Activated CD4-positive, alpha-beta T cell treated with anti-CD3 and anti-CD28 coated beads, Interleukin-2, amount 10 ng/mL, durations not matched to agents 7 days and 5 days (primary cell): ENCODE results near the gene TDRD10. TPM values are rescaled to one million over a fixed set of nuclear protein-coding genes. Genes with fewer than 3 reads are reported as not detected.

ENCODE experiments used
- CTCF ChIA-PET: fragments of 350-600 bp; sonication (Branson Sonifier 250); formaldehyde crosslinking; loops from one replicate; lab custom pipeline; 2021; ENCODE audit warnings: antibody characterized with exemption; lab: Charles Lee
- POLR2A ChIA-PET: fragments of 350-600 bp; sonication (Branson Sonifier 250); formaldehyde crosslinking; loops from one replicate; lab custom pipeline; 2021; ENCODE audit warnings: antibody characterized with exemption; lab: Charles Lee
- DNase-seq: peaks from one replicate; pipeline ENCODE4 v3.0.0-alpha.2; 2020
- H3K27ac Mint-ChIP-seq: one replicate; pipeline ENCODE4 v1.8.0; 2021; ENCODE audit warnings: mild to moderate bottlenecking, moderate library complexity, mixed read lengths
- H3K27me3 Mint-ChIP-seq: one replicate; pipeline ENCODE4 v1.8.0; 2021; ENCODE audit warnings: mixed read lengths
- H3K36me3 Mint-ChIP-seq: one replicate; pipeline ENCODE4 v1.8.0; 2021; ENCODE audit warnings: low read depth, mixed read lengths
- H3K4me1 Mint-ChIP-seq: one replicate; pipeline ENCODE4 v1.8.0; 2021; ENCODE audit warnings: mixed read lengths
- H3K4me3 Mint-ChIP-seq: one replicate; pipeline ENCODE4 v1.8.0; 2021; ENCODE audit warnings: mild to moderate bottlenecking, moderate library complexity, mixed read lengths
- H3K9me3 Mint-ChIP-seq: one replicate; pipeline ENCODE4 v1.8.0; 2021; ENCODE audit warnings: mixed read lengths
- total RNA-seq, 2 experiments: library from RNA; stranded (reverse); gene quantifications; one replicate each; pipeline ENCODE4 v1.2.3, GENCODE V29; 2021

The TDRD10 gene
- total RNA-seq, result not detected

DNA sequence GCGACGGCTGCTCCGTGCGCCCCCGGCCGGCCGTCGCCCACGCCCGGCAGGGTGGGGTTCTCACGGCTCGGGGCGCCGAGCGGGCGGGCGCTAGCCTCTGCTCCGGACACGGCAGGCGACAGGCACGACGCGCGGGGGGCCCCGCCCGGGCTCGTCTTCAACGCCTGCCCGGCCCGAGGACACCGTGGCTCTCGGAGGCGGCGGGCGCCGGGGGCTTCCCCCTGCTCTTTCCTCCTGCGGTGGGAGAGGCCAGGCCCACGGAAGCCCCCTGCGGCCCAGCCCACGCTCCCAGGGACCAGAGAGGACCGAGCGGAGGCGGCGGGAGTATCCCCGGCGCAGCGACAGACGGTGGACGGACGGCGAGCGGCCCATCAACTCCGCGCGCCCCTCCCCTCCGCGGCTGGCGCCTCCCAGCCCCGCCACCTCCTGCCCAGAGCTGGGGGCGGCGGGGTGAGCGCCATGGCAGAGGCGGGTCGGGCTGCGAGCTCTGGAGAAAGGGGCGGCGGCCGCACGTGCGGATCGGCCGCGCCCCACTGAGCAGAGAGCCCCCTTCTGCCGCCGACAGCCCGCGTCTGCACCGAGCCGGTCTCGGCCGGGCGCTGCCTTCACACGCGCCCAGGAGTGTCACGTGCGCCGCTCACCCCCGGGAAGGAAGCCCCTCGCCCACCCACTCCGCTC lies at the start of gene TDRD10, which contains the start of gene SHE:
Gene TDRD10 (plus strand): TSS at position 154 of the 678 bp plus-strand sequence. CDS start 4,685 bp downstream, outside the sequence.
Gene SHE (minus strand): TSS at position 347 of the 678 bp plus-strand sequence. CDS start 386 bp downstream, outside the sequence.
- CTCF ChIA-PET, result interaction anchor here (1.3 kb wide), 1 partner anchor 44 kb away, joined by 3 read pairs; no protein-coding TSS in a partner anchor
- Mint-ChIP-seq H3K27me3 (peaks cover 67% of the 10 kb centered on the region), H3K9me3 (no peaks in the 10 kb centered on the region), H3K4me3 (no peak within 1 kb of the TSS), H3K36me3 (peaks cover 6% of the 10 kb centered on the region), H3K4me1 (peaks cover 5% of the 10 kb centered on the region), H3K27ac (no peak within 1 kb of the TSS)
- POLR2A ChIA-PET, result no interaction called here
- no peak for DNase-seq

GRCh38 chr1:154453161-154453560 lies 48.9 kb upstream of the TDRD10 start:
- Mint-ChIP-seq H3K9me3 (no peaks in the 10 kb centered on the region), H3K27me3 (peaks cover 16% of the 10 kb centered on the region), H3K27ac (no peak overlapping the region), H3K36me3 (peaks cover 17% of the 10 kb centered on the region), H3K4me3 (no peak overlapping the region), H3K4me1 (peaks cover 22% of the 10 kb centered on the region)
- CTCF ChIA-PET, result interaction anchor here (0.7 to 3.0 kb wide), 5 partner anchors 10 to 211 kb away, joined by 3 to 8 read pairs (median 4); no protein-coding TSS in a partner anchor
- POLR2A ChIA-PET, result no interaction called here
- DNase-seq, result no peak

- Mint-ChIP-seq H3K27ac (no peak overlapping the region), H3K4me3 (no peak overlapping the region), H3K9me3 (no peaks in the 10 kb centered on the region), H3K36me3 (peaks cover 19% of the 10 kb centered on the region), H3K4me1 (peaks cover 22% of the 10 kb centered on the region), H3K27me3 (peaks cover 16% of the 10 kb centered on the region)
- DNase-seq, result no peak
- CTCF ChIA-PET, result interaction anchor here (0.6 to 3.0 kb wide), 5 partner anchors 8 to 292 kb away, joined by 3 to 8 read pairs (median 3); no protein-coding TSS in a partner anchor
- POLR2A ChIA-PET, result no interaction called here
Observed at GRCh38 chr1:154453574-154454352, 48.3 kb upstream of the TDRD10 start.

- H3K9me3 Mint-ChIP-seq, result no peaks in the 10 kb centered on the region
- peaks cover 19% of the 10 kb centered on the region for H3K36me3 Mint-ChIP-seq
- no peak for DNase-seq
- POLR2A ChIA-PET, result interaction anchor here (0.5 kb wide), 1 partner anchor 38 kb away, joined by 3 read pairs; no protein-coding TSS in a partner anchor
- H3K4me3 Mint-ChIP-seq, result no peak overlapping the region
- no peak overlapping the region for H3K27ac Mint-ChIP-seq
- H3K27me3 Mint-ChIP-seq, result peaks cover 16% of the 10 kb centered on the region
- CTCF ChIA-PET, result interaction anchor here (0.6 to 3.0 kb wide), 7 partner anchors 9 to 709 kb away, joined by 3 to 8 read pairs (median 3); no protein-coding TSS in a partner anchor
- H3K4me1 Mint-ChIP-seq, result peaks cover 22% of the 10 kb centered on the region
Observed at GRCh38 chr1:154454386-154455120, 47.5 kb upstream of the TDRD10 start.

- CTCF ChIA-PET, result interaction anchor here (0.6 to 0.7 kb wide), 2 partner anchors 14 to 1637 kb away, joined by 3 to 4 read pairs; no protein-coding TSS in a partner anchor
- Mint-ChIP-seq H3K36me3 (peaks cover 19% of the 10 kb centered on the region), H3K27ac (no peak overlapping the region), H3K27me3 (peaks cover 10% of the 10 kb centered on the region), H3K4me1 (peaks cover 33% of the 10 kb centered on the region), H3K4me3 (no peak overlapping the region), H3K9me3 (no peaks in the 10 kb centered on the region)
- no peak for DNase-seq
- POLR2A ChIA-PET, result no interaction called here
Observed at GRCh38 chr1:154456631-154457030, 45.4 kb upstream of the TDRD10 start.

DNA sequence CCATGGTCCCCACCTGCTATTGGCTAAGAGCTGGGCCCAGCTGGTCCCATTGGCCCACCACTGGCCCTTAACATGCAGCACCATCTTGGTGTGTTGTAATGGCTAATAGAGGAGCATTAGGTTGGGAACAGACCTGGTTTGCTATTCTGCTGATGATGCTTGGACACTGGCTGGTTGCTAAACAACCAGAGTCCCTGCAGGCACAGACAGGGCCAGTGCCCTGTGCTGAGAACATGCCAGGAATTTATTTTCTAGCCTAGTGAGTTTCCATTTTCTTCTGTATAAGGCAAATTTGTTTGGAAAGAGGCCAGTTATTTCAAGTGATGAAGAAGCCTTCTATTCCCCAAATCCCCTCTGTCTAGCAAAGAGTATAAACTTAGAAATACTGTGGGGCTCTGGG lies 42.9 kb upstream of the TDRD10 start:
- ChIA-PET CTCF (interaction anchor here (0.6 to 1.1 kb wide), 5 partner anchors 13 to 485 kb away, joined by 3 to 4 read pairs (median 3); no protein-coding TSS in a partner anchor), POLR2A (no interaction called here)
- Mint-ChIP-seq H3K36me3 (peaks cover 16% of the 10 kb centered on the region), H3K27me3 (no peaks in the 10 kb centered on the region), H3K9me3 (no peaks in the 10 kb centered on the region), H3K4me3 (no peak overlapping the region), H3K27ac (no peak overlapping the region), H3K4me1 (peaks cover 41% of the 10 kb centered on the region)
- no peak for DNase-seq

DNA sequence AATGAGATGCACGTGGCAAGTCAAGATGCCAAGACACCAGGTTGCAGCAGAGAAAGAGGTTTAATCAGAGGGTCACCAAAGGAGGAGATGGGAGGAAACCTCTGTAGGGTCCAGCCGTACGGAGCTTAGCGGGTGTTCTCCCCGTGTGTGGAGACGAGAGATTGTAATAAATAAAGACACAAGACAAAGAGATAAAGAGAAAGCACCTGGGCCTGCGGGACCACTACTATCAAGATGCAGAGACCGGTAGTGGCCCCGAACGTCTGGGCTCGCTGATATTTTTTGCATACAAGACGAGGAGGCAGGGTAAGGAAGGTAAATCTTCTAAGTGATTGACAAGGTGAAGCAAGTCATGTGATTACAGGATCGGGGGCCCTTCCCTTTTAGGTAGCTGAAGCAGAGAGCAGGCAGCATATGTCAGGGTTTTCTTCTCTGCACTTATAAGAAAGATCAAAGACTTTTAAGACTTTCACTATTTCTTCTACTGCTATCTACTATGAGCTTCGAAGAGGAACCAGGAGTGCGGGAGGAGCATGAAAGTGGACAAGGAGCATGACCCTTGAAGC lies 41.2 kb upstream of the TDRD10 start:
- no peaks in the 10 kb centered on the region for H3K27me3 Mint-ChIP-seq
- ChIA-PET POLR2A (no interaction called here), CTCF (interaction anchor here (1.2 kb wide), 1 partner anchor 126 kb away, joined by 3 read pairs; no protein-coding TSS in a partner anchor)
- no peaks in the 10 kb centered on the region for H3K9me3 Mint-ChIP-seq
- H3K4me1 Mint-ChIP-seq, result peaks cover 45% of the 10 kb centered on the region
- H3K27ac Mint-ChIP-seq, result no peak overlapping the region
- H3K36me3 Mint-ChIP-seq, result peaks cover 10% of the 10 kb centered on the region
- no peak for DNase-seq
- peak overlapping the region; percentile 14 for H3K4me3 Mint-ChIP-seq

GRCh38 chr1:154463512-154463990 lies 38.5 kb upstream of the TDRD10 start:
- DNase-seq, result peak; percentile 74
- ChIA-PET POLR2A (interaction anchor here (0.5 to 0.9 kb wide), 3 partner anchors 9 to 25 kb away, joined by 3 to 5 read pairs (median 4); no protein-coding TSS in a partner anchor), CTCF (interaction anchor here (0.7 to 1.7 kb wide), 10 partner anchors 8 to 244 kb away, joined by 3 to 5 read pairs (median 3); no protein-coding TSS in a partner anchor)
- Mint-ChIP-seq H3K4me1 (peaks cover 71% of the 10 kb centered on the region), H3K27ac (peak overlapping the region; percentile 78), H3K27me3 (no peaks in the 10 kb centered on the region), H3K36me3 (peaks cover 2% of the 10 kb centered on the region), H3K4me3 (no peak overlapping the region), H3K9me3 (no peaks in the 10 kb centered on the region)

- Mint-ChIP-seq H3K36me3 (peaks cover 2% of the 10 kb centered on the region), H3K27ac (no peak overlapping the region), H3K9me3 (no peaks in the 10 kb centered on the region), H3K4me1 (peaks cover 64% of the 10 kb centered on the region), H3K27me3 (no peaks in the 10 kb centered on the region), H3K4me3 (no peak overlapping the region)
- ChIA-PET CTCF (interaction anchor here (0.7 to 1.2 kb wide), 5 partner anchors 8 to 141 kb away, joined by 3 read pairs; no protein-coding TSS in a partner anchor), POLR2A (interaction anchor here (0.7 kb wide), 1 partner anchor 127 kb away, joined by 3 read pairs; no protein-coding TSS in a partner anchor)
- DNase-seq, result no peak
Observed at GRCh38 chr1:154465621-154466195, 36.3 kb upstream of the TDRD10 start.

GRCh38 chr1:154466206-154466605 lies 35.8 kb upstream of the TDRD10 start:
- ChIA-PET POLR2A (no interaction called here), CTCF (interaction anchor here (0.7 to 1.2 kb wide), 3 partner anchors 8 to 94 kb away, joined by 3 read pairs; no protein-coding TSS in a partner anchor)
- DNase-seq, result no peak
- H3K9me3 Mint-ChIP-seq, result no peaks in the 10 kb centered on the region
- H3K4me1 Mint-ChIP-seq, result peaks cover 60% of the 10 kb centered on the region
- H3K27ac Mint-ChIP-seq, result no peak overlapping the region
- peaks cover 2% of the 10 kb centered on the region for H3K36me3 Mint-ChIP-seq
- H3K27me3 Mint-ChIP-seq, result no peaks in the 10 kb centered on the region
- H3K4me3 Mint-ChIP-seq, result no peak overlapping the region

DNA sequence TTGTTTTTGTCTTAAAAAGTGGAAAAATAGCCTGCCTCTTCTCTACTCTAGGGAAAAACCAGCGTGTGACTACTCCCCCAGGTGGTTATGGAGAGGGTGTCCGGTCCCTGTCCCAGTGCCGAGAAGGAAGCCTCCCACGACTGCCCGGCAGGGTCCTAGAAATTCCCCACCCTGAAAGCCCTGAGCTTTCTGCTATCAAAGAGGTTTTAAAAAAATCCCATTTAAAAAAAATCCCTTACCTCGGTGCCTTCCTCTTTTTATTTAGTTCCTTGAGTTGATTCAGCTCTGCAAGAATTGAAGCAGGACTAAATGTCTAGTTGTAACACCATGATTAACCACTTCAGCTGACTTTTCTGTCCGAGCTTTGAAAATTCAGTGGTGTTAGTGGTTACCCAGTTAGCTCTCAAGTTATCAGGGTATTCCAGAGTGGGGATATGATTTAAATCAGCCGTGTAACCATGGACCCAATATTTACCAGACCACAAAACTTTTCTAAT lies 35.0 kb upstream of the TDRD10 start:
- POLR2A ChIA-PET, result no interaction called here
- Mint-ChIP-seq H3K27me3 (no peaks in the 10 kb centered on the region), H3K9me3 (no peaks in the 10 kb centered on the region), H3K4me3 (no peak overlapping the region), H3K4me1 (peaks cover 56% of the 10 kb centered on the region), H3K36me3 (peaks cover 2% of the 10 kb centered on the region), H3K27ac (no peak overlapping the region)
- CTCF ChIA-PET, result interaction anchor here (0.7 to 1.6 kb wide), 5 partner anchors 12 to 624 kb away, joined by 3 to 4 read pairs (median 3); no protein-coding TSS in a partner anchor
- DNase-seq, result no peak
